ENCODE measurements around the gene OMA1.
A peak's percentile ranks its signal among the peaks of the same experiment; 100 is the strongest.
"Not testable (repeated sequence)": the region's sequence is repeated elsewhere in the genome, so short reads cannot be mapped to it uniquely, and the experiment has no call there.

OMA1 gene

DNA sequence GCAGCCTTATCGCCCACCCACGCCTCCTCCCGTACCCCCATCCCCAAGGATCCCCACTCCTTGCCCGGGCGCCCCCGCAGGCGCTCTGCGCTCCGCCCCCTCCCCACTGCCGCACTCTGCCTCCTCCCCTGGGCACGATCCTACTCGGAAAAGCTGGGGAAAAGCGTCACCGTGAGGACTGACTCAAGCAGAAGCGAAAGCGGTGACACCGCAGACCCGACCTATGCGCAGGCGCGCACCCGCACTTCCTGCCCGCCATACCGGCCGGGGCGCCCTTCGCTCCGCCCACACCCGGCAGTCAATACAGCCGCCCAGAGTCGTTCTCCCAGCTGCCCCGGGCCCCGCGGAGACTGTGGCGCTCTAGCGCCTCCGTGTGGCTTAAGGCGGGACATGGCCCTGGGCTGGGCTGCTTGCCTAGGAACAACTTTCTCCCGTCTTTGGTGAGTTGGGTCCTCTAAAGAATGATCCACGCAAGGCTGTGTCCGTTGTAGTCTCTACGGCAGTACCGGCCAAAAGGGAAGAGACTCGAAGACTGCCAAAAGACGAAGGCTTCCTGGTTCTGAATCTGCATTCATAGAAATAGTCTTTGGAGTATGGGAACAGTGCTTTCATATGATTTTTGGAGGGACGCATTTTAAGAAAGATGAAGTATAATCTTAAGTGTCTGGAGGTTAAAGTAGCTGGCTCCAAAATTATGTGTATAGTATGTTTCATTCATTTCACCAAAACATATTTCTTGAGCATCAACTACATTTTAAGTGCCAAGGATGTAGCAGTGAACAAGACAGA lies at the start of gene OMA1:
Gene OMA1 (minus strand): TSS at position 207 of the 789 bp plus-strand sequence. CDS start 7,432 bp downstream, outside the sequence.
- peak; percentile 97 for DNase-seq

DNA sequence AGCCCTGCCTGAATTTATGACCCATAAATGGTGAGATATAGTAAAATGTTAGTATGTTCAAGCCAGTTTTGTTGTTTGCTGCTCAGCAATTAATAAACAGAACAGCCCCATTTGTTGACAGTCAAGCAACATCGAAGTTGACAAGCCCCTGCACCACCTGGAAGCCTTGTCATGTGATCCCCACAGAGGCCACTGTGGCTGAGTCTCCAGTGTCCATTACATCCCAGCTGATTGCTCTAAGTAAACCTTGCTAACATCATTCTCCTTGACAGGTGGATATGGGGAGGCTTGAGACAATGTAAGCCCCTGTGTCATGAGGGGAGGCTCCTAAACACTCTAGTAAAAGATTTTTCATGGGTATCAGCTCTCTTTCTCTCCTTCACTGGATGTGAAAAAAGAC lies 48.0 kb upstream of the OMA1 start:
- no peak for DNase-seq

DNA sequence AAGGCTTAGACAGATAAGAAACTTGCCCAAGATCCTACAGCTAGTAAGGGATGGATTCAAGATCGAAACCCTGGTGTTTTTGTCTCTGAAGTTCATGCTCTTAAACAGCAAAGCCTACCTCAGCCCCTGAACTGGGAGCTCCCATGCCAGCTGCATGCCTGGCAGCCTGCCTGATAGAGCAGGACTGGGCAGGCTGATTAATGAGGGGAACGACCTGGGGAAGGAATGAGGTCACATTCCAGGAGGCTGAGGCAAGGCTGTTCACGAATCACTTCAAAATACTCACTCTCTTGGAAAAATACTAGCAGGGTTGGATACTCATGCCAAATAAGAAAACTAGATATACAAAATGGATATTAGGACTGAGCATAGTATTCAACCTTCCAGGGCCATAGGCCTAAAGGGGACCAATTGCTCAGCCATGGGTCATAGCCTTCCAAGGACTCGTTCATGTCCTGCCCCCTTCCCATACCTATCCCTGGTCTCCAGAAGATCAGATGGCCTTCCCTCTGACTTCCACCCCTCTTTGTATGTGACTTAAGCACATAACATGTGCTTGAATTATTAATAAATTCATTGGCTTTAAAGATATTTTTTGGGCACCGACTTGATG lies 46.1 kb upstream of the OMA1 start:
- no peak for DNase-seq

DNA sequence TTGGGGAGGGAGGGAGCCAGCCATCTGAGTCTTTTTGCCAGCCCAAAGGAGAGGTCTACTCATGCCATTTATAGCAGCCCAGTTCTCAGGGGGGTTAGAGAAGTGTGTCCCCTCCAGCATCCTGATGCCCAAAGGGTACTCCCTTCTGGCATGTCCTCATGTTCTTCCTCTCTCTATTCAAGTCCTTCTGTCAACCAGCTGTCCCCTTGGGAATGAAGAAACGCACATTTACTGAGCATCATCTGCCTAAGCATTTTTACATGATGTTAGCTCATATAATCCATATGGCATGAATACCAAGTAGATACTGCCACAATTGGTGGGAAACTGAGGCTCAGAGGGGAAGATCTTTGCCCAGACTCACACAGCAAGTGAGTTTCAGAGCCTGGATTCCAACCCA lies 45.3 kb upstream of the OMA1 start:
- no peak for DNase-seq

DNA sequence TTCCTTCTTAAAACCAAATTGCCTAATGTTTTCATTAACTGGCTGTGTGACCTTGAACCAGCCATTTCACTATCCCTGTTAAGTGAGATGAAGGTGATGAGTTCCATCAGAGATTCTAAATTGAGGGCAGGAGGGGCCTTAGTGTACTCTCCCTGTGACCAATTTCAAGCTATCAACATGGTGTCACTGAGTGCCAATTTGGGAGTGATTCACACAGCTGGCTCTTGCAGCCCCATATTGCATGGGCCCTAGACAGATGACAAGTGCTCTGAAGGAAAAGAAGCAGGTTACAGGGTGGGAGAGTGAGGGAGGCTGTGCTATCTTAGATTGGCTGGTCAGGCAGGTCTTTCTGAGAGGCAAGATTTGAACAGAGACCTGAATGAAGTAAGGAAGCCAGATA lies 43.5 kb upstream of the OMA1 start:
- no peak for DNase-seq

DNA sequence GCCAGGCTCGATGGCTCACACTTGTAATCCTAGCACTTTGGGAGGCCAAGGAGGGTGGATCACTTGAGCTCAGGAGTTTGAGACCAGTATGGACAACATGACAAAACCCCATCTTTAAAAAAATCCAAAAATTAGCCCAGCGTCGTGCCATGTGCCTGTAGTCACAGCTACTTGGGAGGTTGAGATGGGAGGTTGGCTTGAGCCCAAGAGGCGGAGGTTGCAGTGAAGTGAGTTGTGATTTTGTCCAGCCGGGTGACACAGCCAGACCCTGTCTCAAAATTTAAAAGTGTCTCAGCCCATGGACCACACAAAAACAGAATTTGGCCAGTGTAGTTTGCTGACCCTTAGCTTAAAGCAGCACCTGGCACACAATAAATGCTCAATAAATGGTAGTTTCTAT lies 41.9 kb upstream of the OMA1 start:
- DNase-seq: no peak

DNA sequence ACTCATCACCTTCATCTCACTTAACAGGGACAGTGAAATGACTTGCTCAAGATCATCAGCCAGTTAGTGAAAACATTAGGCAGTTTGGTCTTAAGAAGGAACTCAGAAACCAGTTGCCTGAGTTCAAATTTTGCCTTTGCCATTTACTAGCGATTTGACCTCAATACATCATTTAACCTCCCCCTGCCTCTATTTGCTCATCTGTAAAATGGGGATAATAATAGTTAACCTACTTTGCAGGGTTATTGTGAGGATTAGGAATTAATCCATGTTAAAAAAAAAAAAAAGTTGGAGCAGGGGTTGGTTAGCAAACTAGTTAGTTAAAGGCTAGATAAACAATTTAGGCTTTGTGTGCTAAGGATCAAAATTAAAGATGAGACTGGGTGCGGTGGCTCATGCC lies 41.1 kb upstream of the OMA1 start:
- no peak for DNase-seq

DNA sequence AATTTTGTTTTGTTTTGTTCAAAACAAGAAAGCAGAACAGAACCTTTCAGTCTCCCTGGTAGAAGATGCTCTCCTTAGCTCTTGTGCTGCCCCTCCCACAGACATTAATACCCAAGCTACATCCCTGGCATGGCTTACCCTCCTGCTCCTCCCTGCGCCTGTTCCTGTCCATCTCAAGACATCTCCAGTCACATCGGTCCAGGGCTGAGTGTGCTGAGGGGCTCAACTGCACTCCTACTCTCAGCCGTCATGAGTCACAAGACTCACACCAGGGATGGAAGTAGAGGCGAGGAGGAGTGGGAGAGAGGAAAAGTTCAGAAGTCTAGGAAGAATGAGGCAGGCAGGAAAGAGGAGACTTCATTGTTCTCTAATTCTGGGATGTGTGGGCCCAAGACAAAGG lies 39.7 kb upstream of the OMA1 start:
- no peak for DNase-seq

DNA sequence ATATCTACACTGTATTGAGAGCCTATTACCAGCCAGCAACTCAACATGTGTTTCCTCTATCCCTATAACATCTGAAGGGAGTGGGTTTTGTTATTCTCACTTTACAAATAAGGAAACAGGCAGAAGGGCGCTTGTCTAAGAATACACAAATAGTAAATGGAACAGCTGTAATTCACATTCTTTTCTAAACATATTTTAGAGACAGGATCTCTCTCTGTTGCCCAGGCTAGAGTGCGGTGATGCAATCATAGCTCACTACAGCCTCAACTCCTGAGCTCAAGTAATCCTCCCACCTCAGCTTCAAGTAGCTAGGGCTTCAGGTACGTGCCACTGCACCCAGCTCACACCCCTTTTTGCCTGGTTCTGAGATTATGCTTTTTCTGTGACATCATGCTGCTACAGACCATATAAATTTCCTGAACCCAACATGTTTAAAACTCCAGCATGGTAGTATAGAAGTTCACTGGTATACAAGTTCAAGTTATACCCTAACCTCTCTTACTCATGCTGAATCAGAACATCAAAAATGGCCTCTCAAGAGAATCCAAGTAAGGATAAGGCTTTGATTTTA lies 39.1 kb upstream of the OMA1 start:
- DNase-seq: no peak

DNA sequence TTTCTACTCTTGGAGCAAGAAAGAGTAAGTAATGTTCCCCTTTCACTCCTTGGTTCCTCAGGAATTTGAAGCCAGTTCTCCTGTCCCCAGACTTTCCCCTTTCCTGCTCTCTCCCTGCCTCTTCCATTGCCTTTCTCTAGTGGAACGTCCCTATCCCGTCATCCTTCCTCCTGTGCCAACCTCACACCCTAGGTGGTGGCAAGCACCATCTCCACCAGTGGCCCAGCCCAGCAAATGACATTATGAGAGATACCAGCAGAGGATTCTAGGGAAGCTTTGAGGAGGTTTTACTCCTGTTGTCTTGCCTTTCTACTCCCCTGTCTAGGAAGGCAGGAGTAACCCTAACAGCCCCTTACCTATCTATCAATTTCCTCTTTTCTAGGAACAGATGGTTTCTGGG lies 38.6 kb upstream of the OMA1 start:
- DNase-seq: no peak

DNA sequence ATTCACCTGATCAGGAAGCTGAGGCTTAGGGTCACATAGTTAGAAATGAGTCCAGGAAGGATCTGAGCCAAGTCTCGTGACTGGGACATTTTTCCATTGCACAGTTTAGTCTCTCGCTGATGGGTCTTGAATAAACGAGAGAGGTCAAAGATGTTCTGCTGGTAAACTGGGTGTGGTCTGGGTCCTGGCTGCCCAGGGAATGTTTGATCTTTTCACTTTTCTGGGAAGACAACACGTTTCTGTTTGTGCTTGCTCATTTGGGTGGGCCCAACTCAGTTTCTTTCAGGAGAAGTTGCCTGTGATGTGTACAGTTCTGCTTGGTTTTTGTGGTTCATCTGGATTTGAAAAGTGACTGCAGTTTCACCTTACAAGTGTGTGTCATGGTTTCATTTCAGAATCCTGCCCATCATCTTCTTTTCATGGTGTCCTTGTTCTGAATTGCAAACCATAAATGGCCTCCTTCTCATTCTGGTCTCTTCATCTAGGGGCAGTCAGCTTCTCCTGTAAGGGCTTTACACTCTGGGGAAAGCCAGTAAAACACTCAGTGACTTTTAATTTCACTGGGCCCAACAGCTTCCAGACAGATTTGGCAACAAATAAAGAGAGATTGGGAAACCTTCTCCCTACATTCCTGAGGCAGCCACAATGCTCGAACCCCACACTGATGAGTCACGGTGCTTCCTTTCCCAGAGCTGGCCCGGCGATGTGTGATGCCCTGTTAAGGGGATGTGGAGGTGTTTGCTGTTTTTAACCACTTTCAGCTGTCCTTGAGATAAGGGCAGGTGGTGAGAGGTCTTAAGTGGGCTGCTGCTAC lies 37.8 kb upstream of the OMA1 start:
- no peak for DNase-seq

DNA sequence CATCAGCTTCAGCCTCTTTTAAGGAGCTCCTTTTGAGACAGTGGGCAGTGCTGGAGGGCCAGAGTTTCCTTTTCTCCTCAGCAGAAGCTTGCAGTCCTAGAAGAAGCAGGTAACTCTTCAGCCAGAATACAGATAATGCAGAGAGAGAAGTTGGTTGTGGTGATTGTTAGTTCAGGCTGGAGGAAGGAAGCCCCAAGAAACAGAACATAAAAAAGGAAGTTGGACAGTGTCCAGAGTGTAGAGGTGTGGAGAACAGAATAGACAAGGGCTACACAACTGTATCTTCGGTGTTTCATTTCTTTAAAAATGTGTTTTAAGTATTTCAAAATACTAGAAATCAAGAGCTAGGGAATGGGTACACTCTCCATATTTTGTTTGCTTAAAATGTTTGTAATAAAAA lies 37.0 kb upstream of the OMA1 start:
- DNase-seq: no peak

DNA sequence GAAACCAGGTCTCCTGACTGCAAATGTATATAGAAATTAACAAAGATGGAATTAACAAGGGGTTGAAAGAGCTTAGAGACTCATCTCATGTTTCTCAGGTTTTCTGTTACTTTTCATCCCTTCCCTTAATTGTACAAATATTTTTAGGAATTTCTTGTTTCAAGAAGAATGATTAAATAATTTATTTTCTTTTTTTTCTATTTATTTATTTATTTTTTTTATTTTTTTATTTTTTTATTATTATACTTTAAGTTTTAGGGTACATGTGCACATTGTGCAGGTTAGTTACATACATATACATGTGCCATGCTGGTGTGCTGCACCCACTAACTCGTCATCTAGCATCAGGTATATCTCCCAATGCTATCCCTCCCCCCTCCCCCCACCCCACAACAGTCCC lies 35.6 kb upstream of the OMA1 start:
- DNase-seq: not testable (repeated sequence)

DNA sequence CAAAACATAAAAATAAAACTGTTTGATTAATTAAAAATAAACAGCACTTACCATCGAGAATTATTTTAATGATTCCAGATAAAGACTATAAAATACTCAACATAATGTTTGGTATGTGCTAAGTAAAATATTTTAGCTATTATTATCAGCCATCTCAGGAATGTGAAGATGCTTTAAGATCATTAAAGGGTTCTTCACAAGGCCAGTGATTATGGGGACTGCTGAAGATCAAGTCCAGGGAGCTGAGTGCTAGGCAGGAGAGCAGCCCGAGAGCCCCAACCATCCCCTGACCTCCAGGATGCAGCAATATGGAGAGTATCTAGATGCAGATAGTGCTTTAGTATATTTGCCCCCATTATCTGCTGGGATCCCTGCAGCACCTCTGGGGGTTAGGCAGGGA lies 35.1 kb upstream of the OMA1 start:
- no peak for DNase-seq

DNA sequence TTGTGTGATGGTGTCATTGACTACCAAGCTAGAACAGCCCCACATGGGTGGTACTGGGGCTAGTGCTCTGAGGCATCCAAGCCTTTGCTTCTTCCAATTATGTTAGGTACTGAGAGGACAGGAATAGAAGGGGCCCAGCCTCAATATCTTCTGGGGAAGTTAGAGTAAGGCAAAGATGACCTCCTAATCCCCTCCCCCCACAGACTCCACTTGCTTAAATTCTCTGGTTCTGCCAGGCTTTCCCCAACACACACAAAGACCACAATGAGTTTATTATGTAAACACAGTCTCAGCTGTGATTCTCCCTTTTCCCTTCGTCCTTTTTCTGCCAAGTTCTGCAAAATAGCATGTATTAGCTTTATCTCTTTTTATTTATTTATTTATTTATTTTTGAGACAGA lies 33.7 kb upstream of the OMA1 start:
- no peak for DNase-seq

DNA sequence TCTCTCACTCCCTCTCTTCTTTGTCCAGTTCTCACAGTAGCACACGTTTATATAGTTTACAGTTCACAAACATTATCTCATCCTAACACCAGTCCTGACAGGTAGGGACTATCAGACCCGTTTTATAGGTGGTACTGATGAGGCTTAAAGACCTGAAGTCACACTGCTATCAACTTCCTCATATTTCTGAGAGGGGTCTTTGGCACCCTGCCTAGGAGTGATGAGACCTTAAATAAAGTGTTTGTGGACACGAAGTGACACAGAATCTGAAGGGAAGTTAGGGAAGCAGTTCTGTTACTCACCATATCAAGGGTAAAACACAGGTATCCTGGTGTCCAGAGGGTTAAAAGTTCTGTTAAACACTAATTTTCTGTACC lies 31.1 kb upstream of the OMA1 start:
- DNase-seq: no peak

DNA sequence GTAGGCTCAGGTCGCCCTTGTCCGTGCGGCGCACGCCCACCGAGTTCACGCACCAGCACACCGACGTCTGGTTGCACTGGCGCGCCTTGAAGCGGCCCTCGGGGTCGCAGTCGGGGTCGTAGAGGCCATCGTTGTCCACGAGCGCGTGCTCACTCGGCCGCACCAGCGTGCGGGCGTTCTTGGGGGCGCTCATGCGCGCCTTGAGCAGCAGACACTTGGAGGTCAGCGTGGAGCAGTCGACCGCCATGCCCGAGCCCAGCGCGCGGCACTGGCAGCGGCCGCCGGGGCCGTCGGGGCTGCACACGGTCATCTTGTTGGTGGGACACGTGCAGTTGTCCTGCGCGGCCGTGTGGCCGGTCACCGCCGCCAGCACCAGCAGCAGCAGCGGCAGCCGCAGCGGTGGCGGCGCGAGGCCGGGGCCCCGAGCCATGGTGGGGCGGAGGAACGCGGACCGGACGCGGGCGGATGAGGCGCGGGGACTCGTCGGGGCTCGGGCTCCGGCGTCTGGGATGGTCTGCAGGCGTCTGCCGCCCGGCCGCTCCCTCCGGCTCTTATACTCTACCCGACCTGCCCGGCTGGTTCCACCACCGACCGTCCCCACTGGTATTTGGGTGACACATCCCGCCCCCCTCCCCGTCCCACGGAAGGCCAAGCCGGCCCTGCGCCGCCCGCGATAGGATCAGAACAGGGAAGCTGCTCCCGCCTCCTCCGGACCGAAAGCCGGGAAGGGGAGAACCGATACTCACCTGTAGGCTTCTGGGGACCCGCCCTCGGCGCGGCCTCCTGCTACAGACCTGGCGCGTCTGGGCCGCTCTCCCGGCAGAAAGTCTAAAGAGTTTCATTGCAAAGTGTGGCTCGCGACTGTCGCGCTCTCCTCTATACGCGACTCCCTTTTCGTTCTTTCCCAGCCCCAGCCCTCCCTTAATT lies 30.5 kb upstream of the OMA1 start, which contains the start of gene TACSTD2:
Gene TACSTD2 (minus strand): TSS at position 526 of the 927 bp plus-strand sequence. CDS start 96 bp downstream, at position 430.
- no peak for DNase-seq

DNA sequence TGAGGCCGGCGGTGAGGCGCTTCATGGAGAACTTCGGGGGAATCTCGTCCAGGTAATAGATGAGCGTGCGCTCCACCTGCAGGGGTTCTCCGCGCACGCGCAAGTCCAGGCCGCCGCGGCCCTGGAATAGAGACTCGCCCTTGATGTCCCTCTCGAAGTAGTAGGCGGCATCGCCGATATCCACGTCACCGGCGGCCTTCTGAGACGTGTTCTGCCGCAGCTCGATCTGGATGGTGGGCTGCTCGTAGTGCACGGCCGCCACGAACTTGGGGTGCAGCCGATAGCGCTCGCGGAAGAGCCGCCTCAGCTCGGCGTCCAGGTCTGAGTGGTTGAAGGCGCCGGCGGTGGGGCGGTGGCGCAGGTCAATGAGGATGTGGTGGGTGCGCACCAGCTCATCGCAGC lies 29.8 kb upstream of the OMA1 start:
- no peak for DNase-seq

DNA sequence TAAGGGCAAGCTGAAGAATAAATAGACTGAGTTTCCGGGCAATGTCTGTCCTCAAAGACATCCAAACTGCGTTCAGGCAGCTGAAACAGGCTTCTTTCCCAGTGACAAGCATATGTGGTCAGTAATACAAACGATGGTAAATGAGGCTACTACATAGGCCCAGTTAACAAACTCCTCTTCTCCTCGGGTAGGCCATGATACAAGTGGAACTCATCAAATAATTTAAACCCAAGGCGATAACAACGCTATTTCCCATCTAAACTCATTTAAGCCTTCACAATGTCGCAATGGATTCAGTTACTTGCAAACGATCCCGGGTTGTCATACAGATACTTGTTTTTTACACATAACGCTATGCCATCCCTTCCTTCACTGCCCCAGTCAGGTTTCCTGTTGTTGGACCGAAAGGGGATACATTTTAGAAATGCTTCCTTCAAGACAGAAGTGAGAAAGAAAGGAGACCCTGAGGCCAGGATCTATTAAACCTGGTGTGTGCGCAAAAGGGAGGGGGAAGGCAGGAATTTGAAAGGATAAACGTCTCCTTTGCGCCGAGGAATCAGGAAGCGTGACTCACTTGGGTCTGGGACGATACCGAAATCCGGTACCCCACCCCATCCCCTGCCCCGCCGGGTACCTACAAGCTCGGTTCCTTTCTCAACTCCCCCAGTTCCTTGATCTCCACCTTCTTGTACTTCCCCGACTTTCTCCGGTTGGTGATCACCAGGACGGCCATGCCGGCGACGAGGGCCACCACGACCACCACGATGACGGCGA lies 29.2 kb upstream of the OMA1 start:
- DNase-seq: no peak

DNA sequence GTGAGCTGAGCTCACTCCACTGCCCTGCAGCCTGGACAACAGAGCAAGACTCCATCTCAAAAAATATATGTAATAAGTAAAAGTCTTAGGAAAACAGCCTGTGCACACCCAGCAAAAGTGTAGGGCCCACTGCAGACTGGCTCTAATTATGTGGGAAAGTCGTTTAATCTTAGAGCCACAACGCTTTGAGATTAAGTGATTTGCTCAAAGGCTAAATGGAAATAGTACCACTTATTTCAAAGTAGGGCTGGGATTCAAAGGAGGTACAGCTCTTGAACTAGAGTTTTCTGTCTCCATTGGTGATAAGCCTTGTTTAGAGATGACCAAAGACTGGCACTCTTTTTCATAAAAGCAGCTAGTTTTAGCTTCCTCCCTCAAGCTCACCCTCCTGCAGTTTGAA lies 28.3 kb upstream of the OMA1 start:
- DNase-seq: no peak

Data from activated effector memory CD4-positive, alpha-beta T cell treated with Interleukin-2 at 50 U/mL for 16 hours (primary cell).